ENCODE results near the gene PLEKHA3. TPM values are rescaled to one million over a fixed set of nuclear protein-coding genes. Genes with fewer than 3 reads are reported as not detected.
A peak's percentile ranks its signal among the peaks of the same experiment; 100 is the strongest.

PLEKHA3 gene
- total and polyA plus RNA-seq, 9 of the 15 experiments (the other 6 are each of a cell fraction or from before 2014, with no cell fraction given): 2.3 to 23.4 (median 10.5) TPM

GRCh38 chr2:178491612-178492011, 11.4 kb downstream of the PLEKHA3 start (continued):
- TF ChIP-seq, protein P1, sequence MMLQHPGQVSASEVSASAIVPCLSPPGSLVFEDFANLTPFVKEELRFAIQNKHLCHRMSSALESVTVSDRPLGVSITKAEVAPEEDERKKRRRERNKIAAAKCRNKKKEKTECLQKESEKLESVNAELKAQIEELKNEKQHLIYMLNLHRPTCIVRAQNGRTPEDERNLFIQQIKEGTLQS (IDR thresholded peaks at IDR 0.05): peak; percentile 78
- TF ChIP-seq, protein P1 (CRISPR knock-in tag; conservative IDR thresholded peaks at IDR 0.05): no peak
- no peak for TF ChIP-seq ZBED1 (IDR thresholded peaks at IDR 0.05)
- no peak for TF ChIP-seq ZNF766 (CRISPR knock-in tag; conservative IDR thresholded peaks at IDR 0.05)
- TF ChIP-seq NCOA2 (IDR thresholded peaks at IDR 0.05; ENCODE audit: partially characterized antibody in 2 of 2): no peak
- TF ChIP-seq POLR2H (tag; IDR thresholded peaks at IDR 0.05; ENCODE audit: low read depth): no peak
- TF ChIP-seq BRD4 (IDR thresholded peaks at IDR 0.05): no peak
- no peak for TF ChIP-seq HNRNPLL (IDR thresholded peaks at IDR 0.05; ENCODE audit: low read depth, low read length, poor library complexity, severe bottlenecking)
- no peak for TF ChIP-seq PHB2 (IDR thresholded peaks at IDR 0.05; ENCODE audit: low read depth)
- TF ChIP-seq, protein P2, sequence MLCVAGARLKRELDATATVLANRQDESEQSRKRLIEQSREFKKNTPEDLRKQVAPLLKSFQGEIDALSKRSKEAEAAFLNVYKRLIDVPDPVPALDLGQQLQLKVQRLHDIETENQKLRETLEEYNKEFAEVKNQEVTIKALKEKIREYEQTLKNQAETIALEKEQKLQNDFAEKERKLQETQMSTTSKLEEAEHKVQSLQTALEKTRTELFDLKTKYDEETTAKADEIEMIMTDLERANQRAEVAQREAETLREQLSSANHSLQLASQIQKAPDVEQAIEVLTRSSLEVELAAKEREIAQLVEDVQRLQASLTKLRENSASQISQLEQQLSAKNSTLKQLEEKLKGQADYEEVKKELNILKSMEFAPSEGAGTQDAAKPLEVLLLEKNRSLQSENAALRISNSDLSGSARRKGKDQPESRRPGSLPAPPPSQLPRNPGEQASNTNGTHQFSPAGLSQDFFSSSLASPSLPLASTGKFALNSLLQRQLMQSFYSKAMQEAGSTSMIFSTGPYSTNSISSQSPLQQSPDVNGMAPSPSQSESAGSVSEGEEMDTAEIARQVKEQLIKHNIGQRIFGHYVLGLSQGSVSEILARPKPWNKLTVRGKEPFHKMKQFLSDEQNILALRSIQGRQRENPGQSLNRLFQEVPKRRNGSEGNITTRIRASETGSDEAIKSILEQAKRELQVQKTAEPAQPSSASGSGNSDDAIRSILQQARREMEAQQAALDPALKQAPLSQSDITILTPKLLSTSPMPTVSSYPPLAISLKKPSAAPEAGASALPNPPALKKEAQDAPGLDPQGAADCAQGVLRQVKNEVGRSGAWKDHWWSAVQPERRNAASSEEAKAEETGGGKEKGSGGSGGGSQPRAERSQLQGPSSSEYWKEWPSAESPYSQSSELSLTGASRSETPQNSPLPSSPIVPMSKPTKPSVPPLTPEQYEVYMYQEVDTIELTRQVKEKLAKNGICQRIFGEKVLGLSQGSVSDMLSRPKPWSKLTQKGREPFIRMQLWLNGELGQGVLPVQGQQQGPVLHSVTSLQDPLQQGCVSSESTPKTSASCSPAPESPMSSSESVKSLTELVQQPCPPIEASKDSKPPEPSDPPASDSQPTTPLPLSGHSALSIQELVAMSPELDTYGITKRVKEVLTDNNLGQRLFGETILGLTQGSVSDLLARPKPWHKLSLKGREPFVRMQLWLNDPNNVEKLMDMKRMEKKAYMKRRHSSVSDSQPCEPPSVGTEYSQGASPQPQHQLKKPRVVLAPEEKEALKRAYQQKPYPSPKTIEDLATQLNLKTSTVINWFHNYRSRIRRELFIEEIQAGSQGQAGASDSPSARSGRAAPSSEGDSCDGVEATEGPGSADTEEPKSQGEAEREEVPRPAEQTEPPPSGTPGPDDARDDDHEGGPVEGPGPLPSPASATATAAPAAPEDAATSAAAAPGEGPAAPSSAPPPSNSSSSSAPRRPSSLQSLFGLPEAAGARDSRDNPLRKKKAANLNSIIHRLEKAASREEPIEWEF (CRISPR knock-in tag; IDR thresholded peaks at IDR 0.05): no peak
- TF ChIP-seq MCM5 (IDR thresholded peaks at IDR 0.05; ENCODE audit: low read depth): no peak
- TF ChIP-seq MEF2D (tag; conservative IDR thresholded peaks at IDR 0.05; ENCODE audit: low read depth): no peak
- TF ChIP-seq DMBX1 (CRISPR knock-in tag; IDR thresholded peaks at IDR 0.05; ENCODE audit: borderline replicate concordance): peak; percentile 70; the same call in 1 of the 2 replicates
- no peak for TF ChIP-seq HMGN3 (IDR thresholded peaks at IDR 0.05; ENCODE audit: borderline replicate concordance, extremely low read depth, insufficient read length, low read depth, low read length)
- TF ChIP-seq, protein P3, sequence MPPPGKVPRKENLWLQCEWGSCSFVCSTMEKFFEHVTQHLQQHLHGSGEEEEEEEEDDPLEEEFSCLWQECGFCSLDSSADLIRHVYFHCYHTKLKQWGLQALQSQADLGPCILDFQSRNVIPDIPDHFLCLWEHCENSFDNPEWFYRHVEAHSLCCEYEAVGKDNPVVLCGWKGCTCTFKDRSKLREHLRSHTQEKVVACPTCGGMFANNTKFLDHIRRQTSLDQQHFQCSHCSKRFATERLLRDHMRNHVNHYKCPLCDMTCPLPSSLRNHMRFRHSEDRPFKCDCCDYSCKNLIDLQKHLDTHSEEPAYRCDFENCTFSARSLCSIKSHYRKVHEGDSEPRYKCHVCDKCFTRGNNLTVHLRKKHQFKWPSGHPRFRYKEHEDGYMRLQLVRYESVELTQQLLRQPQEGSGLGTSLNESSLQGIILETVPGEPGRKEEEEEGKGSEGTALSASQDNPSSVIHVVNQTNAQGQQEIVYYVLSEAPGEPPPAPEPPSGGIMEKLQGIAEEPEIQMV (tag; conservative IDR thresholded peaks at IDR 0.05; ENCODE audit: low read depth): no peak
- no peak for TF ChIP-seq ZBTB26 (CRISPR knock-in tag; IDR thresholded peaks at IDR 0.05)
- peak in 2 of 3 experiments; percentile 28 to 70 for TF ChIP-seq YY1 (IDR thresholded peaks at IDR 0.05; ENCODE audit: borderline replicate concordance in 1 of 3, control insufficient read depth in 1 of 3, extremely low read depth in 1 of 3, insufficient read depth in 3 of 3, insufficient read length in 1 of 3, insufficient replicate concordance in 2 of 3, low read depth in 1 of 3, low read length in 2 of 3)
- no peak for TF ChIP-seq SAP30 (IDR thresholded peaks at IDR 0.05; ENCODE audit: borderline replicate concordance, insufficient read depth, low read depth, low read length, poor library complexity, severe bottlenecking)
- 0 out of 2 replicates have a peak, but pooled peaks have one; percentile 23 for TF ChIP-seq MTA2 (IDR thresholded peaks at IDR 0.05; ENCODE audit: low read depth)
